ENCODE data around the gene TBX15. TPM values are rescaled to one million over a fixed set of nuclear protein-coding genes. Genes with fewer than 3 reads are reported as not detected.

TBX15 gene
- total RNA-seq, 1 donor = 0.63 TPM

DNA sequence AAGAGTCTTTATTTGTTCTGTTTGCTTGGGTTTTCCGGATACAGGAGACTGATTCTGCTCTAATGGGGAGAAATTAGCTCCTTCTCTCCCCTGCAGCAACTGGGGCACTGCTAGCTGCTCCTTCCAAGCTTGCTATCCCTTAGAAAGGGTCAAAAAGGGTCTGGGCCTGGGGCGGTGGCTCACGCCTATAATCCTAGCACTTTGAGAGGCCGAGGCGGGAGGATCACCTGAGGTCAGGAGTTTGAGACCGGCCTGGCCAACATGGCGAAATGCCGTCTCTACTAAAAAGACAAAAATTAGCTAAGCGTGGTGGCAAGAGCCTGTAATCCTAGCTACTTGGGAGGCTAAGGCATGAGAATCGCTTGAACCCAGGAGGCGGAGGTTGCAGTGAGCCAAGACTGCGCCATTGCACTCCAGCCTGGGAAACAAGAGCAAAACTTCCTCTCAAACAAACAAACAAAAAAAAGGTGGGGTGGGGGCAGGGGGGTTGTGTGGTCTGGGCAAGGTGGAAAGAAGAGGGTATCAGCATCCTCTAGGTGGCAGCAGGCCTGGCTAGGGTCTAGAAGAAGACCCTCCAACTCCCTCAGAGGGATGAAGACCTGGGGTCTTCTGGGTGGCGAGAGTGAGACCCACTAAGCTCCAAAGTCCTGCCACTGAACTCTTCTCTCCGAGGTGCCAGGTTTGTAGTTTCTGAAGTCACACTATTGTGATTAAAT, 15.4 kb upstream of the TBX15 start:
- no peak for DNase-seq (ENCODE audit: low read depth)
- no peak for TF ChIP-seq CTCF (IDR thresholded peaks at IDR 0.05; ENCODE audit: insufficient read depth, low read length)
- no peak overlapping the region for H3K4me3 ChIP-seq (ENCODE audit: low read depth, low read length)

DNA sequence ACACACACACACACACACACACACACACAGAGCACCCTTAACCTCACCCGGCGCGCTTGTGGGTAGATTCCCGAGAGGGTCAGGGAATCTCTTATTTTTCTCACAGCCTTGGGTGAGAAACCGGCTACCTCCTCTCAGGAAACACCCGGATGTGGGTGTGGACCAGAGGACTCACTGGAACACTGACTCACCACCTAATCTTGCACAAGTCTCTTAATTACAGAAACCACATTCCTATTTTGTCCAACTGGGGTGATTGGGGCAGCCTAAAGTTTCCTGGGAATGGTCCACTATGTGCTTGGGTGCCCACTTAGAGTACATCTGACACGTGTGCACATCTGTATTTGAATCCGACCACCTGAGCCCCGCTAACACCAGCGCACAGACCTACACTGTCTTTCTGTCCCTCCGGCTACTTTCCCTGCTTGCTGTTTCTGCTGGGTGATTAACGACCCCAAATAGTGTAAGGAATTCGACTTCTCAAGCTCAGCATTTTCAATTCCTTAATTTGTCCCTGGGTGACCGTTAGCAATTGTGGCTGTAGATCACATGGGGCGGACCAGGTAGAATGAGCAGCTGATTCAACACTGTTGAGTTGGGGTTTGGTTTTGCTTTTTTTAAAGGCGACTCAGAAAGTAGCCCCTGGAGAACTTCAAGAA, 14.0 kb upstream of the TBX15 start:
- DNase-seq (ENCODE audit: low read depth) = peak; percentile 82
- H3K4me3 ChIP-seq (ENCODE audit: low read depth, low read length) = no peak overlapping the region
- TF ChIP-seq CTCF (IDR thresholded peaks at IDR 0.05; ENCODE audit: insufficient read depth, low read length) = no peak

DNA sequence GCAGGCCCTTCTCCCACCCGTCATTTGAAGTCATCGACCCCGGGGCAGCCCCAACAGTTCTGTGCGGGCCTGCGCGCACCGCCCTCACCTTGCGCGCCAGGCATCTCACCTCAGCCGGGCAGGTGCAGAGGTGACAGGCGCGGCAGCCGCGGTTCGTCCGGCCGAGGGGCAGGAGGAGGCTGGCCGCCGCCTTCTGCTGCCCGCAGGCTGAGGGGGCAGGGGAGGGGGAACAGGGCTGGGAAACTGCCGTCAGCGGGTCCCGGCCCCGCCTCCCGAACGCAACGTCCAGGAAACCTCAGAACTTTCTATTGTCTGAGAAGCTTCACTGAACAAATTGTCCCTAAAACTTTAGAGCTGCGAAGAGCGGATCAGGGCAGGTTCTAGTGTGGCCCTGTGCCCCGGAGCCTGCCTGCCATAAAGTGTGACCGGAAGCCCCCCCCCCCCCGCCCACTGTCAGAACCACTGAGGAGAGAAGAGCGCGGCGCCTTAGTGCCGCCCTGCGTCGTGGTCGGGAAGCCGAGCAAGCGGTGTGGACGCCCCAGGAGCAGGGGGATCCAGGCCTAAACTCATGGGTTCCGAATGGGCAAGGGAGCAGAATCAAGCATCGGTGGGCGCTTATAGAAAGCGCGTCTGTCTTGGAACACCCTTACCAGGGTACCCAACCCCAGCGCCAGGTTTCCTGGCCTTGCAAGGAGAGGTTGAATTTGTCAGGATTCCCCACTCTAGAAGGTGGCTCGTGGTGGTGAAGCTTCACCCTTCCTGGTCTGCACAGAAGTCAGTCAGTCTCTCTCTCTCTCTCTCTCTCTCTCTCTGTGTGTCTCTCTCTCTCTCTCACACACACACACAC, 13.3 kb upstream of the TBX15 start:
- no peak overlapping the region for H3K4me3 ChIP-seq (ENCODE audit: low read depth, low read length)
- TF ChIP-seq CTCF (IDR thresholded peaks at IDR 0.05; ENCODE audit: insufficient read depth, low read length) = no peak
- DNase-seq (ENCODE audit: low read depth) = no peak

- peak overlapping the region; percentile 28 for H3K4me3 ChIP-seq (ENCODE audit: low read depth, low read length)
- no peak for TF ChIP-seq CTCF (IDR thresholded peaks at IDR 0.05; ENCODE audit: insufficient read depth, low read length)
- no peak for DNase-seq (ENCODE audit: low read depth)
Observed at GRCh38 chr1:119000371-119001180, 12.4 kb upstream of the TBX15 start.

GRCh38 chr1:118999348-119000071, 11.4 kb upstream of the TBX15 start:
- no peak overlapping the region for H3K4me3 ChIP-seq (ENCODE audit: low read depth, low read length)
- DNase-seq (ENCODE audit: low read depth) = no peak
- TF ChIP-seq CTCF (IDR thresholded peaks at IDR 0.05; ENCODE audit: insufficient read depth, low read length) = no peak

- no peak for DNase-seq (ENCODE audit: low read depth)
- H3K4me3 ChIP-seq (ENCODE audit: low read depth, low read length) = no peak overlapping the region
- TF ChIP-seq CTCF (IDR thresholded peaks at IDR 0.05; ENCODE audit: insufficient read depth, low read length) = no peak
Observed at GRCh38 chr1:118998171-118998570, 10.0 kb upstream of the TBX15 start.

Data from fibroblast of the aortic adventitia (primary cell).